PC-9 (cell line): Measurements from ENCODE around the gene BORCS5.

ENCODE experiments used
- EZH2 ChIP-seq: fragments of 200-600 bp; sonication (generic); IDR thresholded peaks from 2 replicates; pipeline ENCODE4 v1.8.0; 2017; ENCODE audit warnings: antibody characterized with exemption, low read depth
- TF ChIP-seq, protein P1 (sequence below): fragments of 200-600 bp; sonication (generic); conservative IDR thresholded peaks from 2 replicates; pipeline ENCODE4 v1.6.1; 2017; ENCODE audit warnings: mixed run types, antibody characterized with exemption, mild to moderate bottlenecking, moderate library complexity

DNA sequence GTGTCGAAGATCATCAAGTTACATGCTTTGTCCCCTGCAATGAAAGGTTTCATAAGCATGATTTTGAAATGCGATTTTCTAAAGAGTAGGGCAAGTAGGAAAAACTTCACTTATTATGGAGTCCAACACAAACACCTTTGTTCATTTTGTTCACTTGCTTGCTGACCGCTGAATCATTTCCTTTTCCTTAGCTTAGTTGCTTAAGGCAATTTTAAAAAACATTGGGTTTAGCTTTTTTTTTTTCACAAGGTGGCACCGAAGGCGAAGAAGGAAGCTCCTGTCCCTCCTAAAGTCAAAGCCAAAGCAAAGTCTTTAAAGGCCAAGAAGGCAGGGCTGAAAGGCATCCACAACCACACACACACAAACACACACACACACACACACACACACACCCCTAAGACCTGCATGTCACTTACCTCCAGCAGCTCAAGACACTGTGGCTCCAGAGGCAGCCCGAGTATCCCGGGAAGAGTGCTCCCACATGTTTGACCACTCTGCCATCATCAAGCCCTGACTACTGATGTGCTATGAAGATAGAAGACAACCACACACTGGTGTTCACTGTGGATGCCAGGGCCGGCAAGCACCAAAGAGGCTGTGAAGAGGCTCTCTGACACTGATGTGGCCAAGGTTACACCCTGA lies 18.2 kb upstream of the BORCS5 start:
- TF ChIP-seq, protein P1, sequence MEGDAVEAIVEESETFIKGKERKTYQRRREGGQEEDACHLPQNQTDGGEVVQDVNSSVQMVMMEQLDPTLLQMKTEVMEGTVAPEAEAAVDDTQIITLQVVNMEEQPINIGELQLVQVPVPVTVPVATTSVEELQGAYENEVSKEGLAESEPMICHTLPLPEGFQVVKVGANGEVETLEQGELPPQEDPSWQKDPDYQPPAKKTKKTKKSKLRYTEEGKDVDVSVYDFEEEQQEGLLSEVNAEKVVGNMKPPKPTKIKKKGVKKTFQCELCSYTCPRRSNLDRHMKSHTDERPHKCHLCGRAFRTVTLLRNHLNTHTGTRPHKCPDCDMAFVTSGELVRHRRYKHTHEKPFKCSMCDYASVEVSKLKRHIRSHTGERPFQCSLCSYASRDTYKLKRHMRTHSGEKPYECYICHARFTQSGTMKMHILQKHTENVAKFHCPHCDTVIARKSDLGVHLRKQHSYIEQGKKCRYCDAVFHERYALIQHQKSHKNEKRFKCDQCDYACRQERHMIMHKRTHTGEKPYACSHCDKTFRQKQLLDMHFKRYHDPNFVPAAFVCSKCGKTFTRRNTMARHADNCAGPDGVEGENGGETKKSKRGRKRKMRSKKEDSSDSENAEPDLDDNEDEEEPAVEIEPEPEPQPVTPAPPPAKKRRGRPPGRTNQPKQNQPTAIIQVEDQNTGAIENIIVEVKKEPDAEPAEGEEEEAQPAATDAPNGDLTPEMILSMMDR, result no peak
- no peak for TF ChIP-seq EZH2
